HG03442 (cell line): ENCODE measurements around the gene CCNG1.
"Not testable (repeated sequence)": the region's sequence is repeated elsewhere in the genome, so short reads cannot be mapped to it uniquely, and the experiment has no call there.

ENCODE experiments used
- ATAC-seq: cut with Tn5 transposase; IDR thresholded peaks from one replicate; pipeline ENCODE4 v1.9.1; 2021; ENCODE audit warnings: mild to moderate bottlenecking, moderate library complexity; ENCODE audit not compliant: unreplicated experiment

The CCNG1 gene, protein sequence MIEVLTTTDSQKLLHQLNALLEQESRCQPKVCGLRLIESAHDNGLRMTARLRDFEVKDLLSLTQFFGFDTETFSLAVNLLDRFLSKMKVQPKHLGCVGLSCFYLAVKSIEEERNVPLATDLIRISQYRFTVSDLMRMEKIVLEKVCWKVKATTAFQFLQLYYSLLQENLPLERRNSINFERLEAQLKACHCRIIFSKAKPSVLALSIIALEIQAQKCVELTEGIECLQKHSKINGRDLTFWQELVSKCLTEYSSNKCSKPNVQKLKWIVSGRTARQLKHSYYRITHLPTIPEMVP

DNA sequence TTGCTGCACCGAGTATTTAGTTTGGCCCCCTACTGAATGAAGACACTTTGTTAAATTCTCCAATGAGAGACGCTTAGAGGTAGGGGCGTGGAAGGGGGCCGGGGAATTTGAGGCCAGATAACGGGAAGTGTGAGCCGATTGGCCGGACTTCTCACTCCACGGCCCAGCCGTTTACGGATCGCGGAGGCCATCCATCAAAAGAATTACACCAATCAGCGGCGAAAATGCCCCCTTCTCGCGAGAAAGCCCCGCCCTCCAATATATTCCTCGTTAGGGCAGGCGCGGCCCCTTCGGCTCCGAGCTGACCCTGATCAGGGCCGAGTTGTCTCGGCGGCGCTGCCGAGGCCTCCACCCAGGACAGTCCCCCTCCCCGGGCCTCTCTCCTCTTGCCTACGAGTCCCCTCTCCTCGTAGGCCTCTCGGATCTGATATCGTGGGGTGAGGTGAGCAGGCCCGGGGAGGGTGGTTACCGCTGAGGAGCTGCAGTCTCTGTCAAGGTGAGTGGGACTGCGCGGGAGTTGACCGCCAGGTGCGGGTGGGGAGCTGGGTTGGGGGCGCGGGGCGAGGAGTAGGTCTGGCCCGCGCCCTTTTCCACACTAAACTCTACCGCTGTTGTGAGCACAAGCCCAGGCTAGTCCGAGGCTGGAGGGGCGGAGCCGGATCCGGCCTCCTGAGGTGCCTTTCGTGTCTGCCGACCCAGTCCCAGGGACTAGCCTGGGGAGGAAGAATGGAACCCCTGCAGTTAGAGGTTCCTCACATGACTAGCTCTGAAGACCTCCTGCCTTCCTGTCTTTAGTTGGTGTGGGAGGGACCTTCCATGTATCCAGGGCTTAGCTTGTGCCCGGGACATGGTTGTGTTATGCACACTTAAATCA, at the start of gene CCNG1:
Gene CCNG1, plus strand, starts transcription at position 287 of the 874 bp plus-strand sequence. CDS start 1,662 bp downstream, outside the sequence.
- ATAC-seq = peak; percentile 91

DNA sequence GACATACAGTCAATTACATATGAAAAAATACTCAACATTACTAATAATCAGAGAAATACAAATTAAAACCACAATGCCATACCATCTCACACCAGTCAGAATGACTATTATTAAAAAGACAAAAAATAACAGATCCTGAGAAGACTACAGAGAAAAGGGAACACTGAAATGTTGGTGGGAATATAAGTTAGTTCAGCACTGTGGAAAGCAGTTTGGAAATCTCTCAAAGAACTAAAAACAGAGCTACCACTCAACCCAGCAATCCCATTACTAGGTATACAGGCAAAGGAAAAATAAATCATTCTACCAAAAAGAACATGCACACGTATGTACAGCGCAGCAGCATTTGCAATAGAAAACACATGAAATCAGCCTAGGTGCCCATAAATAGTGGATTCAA, 41.6 kb upstream of the CCNG1 start:
- no peak for ATAC-seq

DNA sequence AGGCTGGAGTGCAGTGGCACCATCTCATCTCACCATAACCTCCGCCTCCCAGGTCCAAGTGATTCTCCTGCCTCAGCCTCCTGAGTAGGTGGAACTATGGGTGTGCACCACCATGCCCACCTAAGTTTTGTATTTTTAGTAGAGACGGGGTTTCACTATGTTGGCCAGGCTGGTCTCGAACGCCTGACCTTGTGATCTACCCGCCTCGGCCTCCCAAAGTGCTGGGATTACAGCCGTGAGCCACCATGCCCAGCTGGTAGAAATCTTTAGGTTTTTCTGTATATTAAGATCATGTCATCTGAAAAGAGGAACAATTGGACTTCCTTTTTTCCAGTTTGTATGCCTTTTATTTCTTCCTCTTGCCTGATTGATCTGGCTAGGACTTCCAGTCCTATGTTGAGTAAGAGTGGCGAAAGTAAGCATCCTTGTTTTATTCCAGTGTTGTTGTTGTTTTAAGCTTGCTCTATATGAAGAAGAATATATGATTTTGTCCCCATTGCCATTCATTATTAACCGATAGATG, 40.5 kb upstream of the CCNG1 start:
- not testable (repeated sequence) for ATAC-seq

DNA sequence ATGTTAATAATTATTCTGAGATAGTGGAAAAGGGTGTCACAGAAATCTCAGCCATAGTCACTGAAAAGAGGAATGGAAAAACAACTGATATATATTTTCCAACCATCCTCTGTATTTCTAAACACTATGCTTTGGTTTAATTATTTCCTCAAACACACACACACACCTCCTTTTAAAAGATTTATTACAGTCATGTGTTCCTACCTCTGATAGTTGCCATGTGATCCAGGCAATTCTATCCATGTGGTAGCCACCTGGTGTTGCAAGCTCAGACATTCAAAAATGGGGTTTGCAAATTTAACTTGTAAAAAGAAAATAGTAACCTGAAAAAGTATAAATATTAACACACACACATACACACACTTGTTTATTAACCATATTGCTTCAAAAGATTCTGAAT, 40.0 kb upstream of the CCNG1 start:
- no peak for ATAC-seq

DNA sequence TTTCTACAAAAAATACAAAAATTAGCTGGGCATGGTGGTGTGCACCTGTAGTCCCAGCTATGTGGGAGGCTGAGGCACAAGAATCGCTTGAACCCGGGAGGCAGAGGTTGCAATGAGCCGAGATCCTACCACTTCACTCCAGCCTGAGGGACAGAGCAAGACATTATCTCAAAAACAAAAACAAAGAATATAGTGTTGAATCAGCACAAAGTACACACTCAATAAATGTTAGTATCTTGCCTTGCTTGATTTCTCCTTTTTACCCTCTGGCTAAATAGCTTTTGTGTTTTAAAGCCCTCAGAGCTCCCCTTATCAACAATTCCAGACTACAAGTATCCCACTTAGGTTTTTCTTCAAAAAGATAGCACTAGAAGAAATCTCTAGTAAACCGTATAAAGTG, 37.5 kb upstream of the CCNG1 start:
- no peak for ATAC-seq

DNA sequence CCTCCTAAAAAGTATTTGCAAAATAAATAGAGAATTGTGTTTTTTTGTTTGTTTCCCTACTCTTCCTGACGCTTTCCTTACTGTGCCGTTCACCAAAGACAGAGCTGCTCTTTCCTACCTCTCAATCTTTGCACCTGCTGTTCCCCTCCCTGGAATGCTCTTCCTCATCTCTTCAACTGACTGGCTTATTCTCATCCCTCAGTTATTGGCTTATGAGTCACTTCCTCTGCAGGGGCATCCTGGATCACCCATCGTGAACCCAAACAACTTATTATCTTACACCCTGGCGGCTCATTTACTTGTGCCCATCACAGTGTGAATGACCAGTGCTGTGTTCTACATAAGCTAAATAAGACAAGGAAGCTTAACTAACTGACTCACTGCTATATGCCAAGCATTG, 36.1 kb upstream of the CCNG1 start:
- ATAC-seq = no peak

DNA sequence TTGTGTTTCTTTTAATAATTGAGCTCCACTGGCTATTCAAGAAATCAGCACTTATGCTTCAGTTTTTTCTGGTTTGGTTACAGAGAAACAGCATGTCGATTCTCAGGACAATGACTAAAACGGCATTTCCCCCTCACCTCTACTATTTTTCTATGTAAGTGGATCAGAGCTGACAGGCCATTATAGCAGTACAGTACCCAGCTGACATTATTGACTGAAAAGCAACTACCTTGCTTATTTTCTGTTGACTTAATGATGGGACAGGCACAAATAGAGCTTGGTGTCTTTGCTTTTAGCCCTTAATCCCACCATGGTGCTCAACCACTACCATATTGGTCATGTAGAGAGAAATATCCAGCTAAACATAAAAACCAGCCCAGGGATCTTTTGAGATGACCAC, 35.4 kb upstream of the CCNG1 start:
- no peak for ATAC-seq

DNA sequence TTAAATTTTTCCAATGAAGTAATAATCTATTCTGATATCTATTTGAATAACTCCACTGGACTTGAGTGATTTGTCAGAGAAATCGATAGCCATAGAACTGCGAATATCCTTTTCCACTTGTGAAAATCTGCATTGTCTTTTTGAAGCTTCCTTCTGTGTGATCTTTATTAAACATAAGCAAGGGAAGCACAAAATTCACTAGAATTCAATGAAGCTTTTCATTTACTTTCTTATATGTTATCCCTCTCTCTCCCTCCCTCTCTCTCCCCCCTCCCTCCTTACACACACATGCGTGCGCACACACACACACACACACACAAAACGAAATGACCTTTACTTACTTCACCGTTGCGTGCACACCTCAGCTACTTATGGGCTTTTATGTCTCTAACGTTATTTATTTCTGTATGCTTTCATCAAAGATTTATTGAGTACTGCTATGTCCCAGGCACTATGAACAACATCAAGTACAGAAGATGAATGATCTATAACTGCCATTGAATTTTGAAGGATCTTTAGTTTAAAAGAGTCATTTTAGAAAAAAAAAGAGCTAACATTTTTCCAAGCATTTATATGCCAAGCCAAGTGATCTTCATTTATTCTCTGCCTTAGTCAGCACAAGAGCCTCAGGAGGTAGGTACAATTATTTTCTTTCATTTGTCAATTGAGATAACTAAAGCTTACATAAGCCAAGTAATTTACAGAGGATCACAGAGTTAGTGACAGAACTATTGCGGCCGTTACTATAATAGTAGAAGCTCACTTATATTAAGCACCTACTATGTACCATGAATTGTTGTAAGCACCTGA, 32.8 kb upstream of the CCNG1 start:
- no peak for ATAC-seq

DNA sequence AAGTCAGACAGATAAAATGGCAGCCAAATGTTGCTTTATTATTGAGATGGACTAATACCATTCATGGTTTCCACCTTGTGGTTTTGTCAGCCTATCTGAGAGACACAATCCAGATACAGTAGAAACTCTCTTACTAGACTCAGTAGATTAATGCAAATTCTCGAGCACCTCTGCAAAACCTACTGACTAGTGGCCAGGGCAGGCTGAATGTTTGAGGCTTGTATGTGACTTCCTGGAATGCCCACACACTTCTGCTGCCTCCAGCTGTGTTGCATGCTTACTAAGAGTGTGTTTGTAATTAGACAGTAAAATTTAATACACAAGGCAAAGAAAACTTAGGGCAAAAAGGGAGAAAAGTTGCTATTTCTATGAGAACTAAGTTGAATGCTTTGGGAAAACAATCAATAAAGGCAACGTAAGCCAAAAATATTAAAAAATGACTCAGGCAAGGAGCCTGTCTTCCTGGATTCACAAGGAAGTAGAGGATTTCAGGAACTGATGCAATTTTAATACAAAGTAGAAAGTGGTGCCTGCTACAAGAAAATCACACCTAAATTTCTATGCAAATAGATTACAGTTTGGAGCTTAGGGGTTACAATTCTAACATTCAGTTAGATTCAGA, 30.2 kb upstream of the CCNG1 start:
- ATAC-seq = peak; percentile 91

DNA sequence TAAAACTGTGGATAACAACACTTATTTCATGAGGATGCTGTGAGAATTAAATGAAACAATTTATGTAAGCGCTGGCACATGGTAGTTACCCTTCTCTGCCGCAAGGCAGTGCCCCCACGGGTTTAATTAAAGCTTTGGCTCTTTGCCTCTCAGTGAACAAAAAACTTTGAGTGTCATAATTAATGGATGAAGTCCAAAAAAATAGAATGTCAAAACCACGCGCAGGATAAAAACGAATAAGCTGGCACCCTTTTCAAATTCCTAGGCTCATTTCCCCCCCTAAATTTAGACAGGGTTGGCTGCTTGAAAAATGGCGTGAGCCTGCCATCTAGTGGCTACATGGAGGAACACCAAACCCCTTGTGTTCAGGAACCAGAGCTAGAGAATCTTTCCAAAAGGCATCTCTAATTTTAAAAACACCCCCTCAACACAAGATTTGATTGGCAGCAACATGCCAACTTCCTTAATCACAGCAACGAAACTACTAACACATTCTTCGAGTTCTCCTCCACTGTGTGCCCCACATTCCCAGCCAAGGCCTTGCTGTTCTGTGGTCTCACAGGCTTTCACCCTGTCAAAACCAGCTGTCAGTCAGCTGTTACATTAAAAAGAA, 29.0 kb upstream of the CCNG1 start:
- ATAC-seq = peak; percentile 60

DNA sequence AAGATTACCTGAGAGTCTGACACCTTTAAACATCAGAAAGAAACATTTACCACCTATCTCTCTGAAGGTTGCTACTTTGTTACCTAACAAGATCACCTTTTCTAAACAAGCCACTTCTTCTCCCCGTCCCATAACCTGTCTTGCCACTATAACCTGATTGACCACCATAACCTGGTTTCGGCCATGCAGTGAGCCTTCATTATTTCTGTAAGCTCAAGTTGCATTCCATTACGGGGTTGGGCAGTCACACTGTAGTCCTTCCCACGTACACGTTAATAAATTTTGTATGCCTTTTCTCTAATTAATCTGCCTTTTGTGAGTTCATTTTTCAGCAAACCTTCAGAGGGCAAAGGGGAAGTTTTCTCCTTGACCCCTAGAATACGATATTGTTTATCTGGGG, 28.0 kb upstream of the CCNG1 start:
- no peak for ATAC-seq

DNA sequence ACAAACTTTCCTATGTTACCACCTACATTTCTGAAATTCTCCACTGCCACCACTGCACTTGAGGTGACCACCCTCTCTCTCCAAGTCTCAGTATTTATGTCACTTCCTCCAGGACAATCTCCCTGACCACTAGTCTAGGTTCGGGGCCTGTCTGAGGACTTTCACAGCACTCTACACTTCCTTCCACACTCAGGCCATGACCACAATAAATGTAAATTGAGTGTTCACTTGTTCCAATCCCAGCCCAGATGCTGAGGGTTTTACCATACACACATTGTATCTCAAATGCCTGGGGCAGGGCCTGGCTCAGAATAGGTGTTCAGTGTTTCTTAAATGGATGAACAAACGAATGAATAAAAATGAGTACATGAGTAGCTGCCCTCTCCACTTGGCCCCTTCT, 26.9 kb upstream of the CCNG1 start:
- ATAC-seq = no peak

DNA sequence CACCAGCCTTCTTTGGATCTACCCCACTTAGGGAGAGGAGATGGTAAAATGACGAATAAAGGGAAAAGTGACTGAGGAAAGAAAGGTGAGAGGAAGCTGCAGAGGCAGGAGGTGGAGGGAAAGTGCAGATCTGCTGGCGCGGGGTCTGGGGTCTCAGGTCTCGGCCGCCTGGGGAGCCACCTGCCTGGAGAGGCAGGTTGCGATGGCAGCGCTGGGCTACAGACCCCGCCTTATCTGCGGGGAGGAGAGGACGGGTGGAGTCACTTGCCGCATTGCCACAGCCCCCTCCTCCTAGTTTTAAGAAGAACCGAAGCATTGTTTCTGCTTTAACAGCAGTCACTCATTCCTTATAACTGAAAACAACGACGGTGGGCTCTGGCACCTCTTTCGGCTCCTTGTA, 21.7 kb upstream of the CCNG1 start:
- ATAC-seq = not testable (repeated sequence)

DNA sequence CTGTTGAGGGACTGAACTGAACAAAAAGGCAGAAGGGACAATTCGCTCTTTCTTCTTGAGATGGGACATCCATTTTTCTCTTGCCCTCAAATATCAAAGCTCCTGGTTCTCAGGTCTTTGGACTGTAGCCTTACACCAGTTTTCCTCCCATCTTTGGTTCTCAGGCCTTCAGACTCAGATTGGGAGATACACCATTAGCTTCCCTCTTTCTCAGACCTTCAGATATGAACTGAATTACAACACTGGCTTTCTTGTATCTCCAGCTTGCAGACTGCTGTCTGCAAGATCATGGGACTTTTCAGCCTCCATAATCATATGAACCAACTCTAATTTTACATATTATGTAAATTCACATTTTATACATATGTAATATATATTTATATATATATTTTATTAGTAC, 12.6 kb upstream of the CCNG1 start:
- no peak for ATAC-seq

DNA sequence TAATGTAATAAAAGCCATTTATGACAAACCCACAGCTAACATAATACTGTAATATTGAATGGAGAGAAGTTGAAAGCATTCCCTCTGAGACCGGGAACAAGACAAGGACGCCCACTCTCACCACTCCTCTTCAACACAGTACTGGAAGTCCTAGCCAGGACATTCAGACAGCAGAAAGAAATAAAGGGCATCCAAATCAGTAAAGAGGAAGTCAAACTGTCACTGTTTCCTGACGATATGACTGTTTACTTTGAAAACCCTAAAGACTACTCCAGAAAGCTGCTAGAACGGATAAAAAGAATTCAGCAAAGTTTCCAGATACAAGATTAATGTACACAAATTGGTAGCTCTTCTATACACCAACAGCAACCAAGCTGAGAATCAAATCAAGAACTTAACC, 11.3 kb upstream of the CCNG1 start:
- ATAC-seq = not testable (repeated sequence)

DNA sequence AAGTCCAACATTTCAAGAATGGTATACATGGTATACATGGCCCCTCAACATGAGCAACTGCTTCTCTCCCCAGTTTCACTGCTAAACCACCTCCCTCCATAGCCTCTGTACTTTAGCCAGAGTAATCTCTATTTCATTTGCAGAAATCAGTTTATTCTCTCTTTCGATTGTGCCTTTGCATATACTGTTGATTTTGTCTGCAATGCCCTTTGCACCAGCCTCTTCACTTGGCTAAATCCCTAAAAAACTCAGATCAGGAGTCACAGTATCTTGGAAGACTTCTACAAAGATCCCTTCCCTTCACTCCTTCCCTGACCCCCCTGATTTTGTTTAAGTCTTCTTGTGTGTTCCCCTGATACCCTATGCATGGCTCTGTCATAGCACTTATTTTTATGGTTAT, 4.9 kb upstream of the CCNG1 start:
- no peak for ATAC-seq

DNA sequence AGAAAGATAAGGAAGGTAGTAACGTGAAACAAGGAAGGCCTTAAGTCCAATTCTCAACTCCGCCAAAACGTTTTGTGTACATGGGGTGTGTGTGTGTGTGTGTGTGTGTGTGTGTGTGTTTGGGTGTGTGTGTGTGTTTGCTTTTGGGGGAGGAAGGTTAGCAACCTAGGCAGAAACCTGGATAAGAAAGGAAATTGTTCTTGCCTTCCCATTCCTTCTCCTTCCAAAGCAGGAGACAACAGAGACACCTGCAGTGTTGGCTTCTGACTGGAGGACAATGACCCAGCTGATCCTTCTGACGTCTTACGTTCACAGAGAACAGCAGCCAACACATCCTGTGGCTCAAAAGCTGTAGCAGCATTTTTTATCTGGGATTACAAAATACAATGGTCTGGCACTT, 4.1 kb upstream of the CCNG1 start:
- no peak for ATAC-seq

DNA sequence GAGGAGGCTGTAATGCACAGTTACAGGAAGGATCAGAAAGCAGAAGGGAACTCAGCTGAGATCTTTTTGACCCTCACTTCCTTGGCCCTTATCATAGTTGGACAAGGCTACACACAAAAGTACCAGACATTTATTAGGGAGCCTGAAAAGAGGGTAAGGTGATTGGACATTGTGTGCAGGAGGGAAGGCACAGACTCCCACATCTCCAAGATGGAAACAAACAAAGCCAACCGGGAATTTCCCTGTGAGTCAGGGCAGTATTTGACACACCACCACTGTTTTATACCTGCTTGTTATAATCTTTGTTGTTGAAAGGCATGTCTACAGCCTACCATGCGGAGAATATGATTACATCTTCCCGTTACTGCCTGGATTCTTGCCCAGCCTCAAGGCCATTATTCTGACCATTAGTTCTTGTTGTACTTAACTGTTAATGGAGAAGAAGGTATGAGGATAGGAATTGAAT, 3.0 kb upstream of the CCNG1 start:
- ATAC-seq = no peak

DNA sequence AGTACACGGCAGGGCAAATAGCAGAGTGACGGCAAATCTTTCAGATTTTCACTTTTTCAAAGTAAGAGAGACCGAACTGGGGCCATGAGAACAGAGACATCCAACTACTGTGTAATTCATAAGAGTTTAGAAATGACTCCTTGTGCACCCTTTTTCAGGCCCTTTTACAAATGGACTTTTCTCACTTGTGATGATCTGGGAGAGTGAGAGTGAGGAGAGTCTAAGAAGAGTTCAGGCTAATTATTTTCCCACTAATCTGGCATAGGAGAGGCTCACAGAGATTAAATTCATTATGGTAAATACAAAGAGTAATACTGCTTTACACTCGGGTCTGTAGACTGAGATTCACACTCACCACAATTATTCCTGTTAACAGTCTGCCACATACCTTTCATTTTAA, 880 bp upstream of the CCNG1 start:
- no peak for ATAC-seq

DNA sequence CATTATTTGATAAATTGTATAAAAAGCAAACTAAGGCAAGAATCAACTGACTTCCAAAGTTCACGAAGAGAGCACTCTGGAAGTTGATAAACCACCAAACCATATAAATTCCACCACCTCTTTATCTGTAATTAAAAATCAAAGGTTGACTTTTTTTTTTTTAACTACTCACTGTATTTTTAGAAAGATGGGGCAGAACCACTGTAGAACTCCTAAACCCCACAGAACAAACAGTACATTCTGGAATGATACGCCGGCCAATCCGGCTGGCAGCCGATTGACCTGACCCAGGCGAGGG, 435 bp upstream of the CCNG1 start:
- ATAC-seq = no peak

DNA sequence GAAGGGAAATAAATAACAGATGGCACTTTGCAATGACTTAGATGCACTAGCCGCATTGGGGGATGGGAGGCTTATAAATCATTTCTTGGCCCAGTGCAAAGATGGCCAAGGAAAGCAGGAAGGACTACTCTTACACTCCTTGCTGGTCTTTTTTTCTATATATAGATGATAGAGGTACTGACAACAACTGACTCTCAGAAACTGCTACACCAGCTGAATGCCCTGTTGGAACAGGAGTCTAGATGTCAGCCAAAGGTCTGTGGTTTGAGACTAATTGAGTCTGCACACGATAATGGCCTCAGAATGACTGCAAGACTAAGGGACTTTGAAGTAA, 1.7 kb downstream of the CCNG1 start:
- no peak for ATAC-seq
